ENCODE data around the gene FN1. TPM values are rescaled to one million over a fixed set of nuclear protein-coding genes. Genes with fewer than 3 reads are reported as not detected.
"Not testable (repeated sequence)": the region's sequence is repeated elsewhere in the genome, so short reads cannot be mapped to it uniquely, and the experiment has no call there.

The FN1 gene
- total RNA-seq, 2 experiments from 2014 or later, result 0.21 TPM; not detected in 1

DNA sequence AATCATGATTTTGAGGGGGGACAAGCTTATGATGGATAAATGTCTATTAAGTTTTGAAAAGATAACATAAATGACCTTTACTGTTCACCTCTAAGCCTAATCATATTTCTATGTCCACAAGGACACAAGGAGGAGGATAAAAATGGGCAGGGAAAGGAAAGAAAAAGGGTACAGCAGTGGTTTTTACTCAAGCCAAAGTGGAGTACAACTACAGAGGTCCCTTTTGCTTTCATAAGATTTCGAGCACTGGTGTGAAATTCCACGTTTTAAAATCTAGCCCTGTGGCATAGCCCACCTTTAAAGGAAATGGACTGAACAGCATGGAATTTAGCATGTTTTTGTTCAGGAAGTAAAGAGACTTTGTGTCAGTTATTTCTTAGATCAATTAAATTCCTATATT lies 19.2 kb downstream of the FN1 start:
- Mint-ChIP-seq H3K4me3 (no peak overlapping the region), H3K4me1 (ENCODE audit: low read depth) (no peaks in the 10 kb centered on the region), H3K27ac (no peak overlapping the region), H3K9me3 (ENCODE audit: insufficient read depth) (no peaks in the 10 kb centered on the region), H3K27me3 (ENCODE audit: low read depth) (peaks cover 19% of the 10 kb centered on the region), H3K36me3 (ENCODE audit: low read depth) (no peaks in the 10 kb centered on the region)
- no peak for ATAC-seq
- POLR2A ChIA-PET, result no interaction called here
- DNase-seq, result no peak
- CTCF ChIA-PET, result no interaction called here

DNA sequence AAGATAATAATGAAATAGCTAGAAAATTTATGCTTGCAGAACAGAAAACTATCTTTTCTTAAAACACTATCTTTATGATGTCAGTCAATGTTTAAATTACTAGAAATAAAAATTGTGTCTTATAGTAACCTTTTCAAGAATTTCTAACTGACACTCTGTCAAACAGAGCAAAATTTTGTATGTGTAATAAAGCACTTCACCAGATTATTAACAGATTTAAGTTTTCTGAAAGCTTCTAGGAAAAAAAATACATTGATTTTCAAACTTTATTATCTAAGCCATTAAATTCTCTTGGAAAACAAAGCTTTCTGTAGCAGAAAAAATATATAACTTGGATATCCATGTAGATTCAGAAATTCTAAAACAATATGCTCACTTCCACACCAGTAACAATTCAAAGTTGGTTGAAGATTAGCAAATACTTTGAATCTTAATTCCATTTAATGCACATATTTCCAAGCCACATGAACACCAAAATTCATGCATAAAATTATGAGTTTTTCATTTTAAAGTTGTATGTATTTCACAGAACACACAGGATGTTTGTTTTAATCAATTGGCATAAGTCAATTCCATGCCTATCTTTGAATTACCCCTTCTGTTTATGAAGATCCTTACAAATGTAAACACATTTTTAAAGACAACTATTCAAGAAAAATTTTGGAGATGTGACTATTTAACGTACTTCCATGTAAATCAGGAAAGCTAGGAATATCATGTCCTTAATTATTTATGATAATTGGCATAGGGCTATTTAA lies 19.9 kb downstream of the FN1 start:
- no peak overlapping the region for H3K27ac Mint-ChIP-seq
- DNase-seq, result no peak
- POLR2A ChIA-PET, result no interaction called here

DNA sequence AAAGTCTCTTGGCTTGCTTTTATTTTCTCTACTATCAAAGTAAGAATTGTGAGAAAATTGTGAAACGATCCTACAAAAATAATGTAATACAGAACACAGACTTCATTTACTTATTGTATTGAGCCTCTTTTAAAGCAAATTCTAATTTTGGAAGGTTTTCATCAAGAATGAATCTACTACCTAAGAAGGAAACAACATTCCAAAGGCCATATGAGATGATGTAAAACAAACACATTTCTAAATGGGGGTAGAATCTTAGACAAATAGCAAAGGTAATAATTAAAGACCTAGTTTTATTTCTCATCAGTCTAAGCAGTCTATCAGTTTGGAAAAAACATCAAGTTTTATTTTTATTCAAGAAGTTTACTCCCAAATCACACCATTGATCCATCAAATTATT lies 20.6 kb downstream of the FN1 start:
- ChIA-PET CTCF (no interaction called here), POLR2A (no interaction called here)
- H3K9me3 Mint-ChIP-seq (ENCODE audit: insufficient read depth), result no peaks in the 10 kb centered on the region
- H3K27ac Mint-ChIP-seq, result no peak overlapping the region
- peaks cover 4% of the 10 kb centered on the region for H3K4me1 Mint-ChIP-seq (ENCODE audit: low read depth)
- DNase-seq (no peak), ATAC-seq (no peak)
- H3K4me3 Mint-ChIP-seq, result no peak overlapping the region
- H3K36me3 Mint-ChIP-seq (ENCODE audit: low read depth), result no peaks in the 10 kb centered on the region
- peaks cover 11% of the 10 kb centered on the region for H3K27me3 Mint-ChIP-seq (ENCODE audit: low read depth)

More for the DNA sequence above, 19.9 kb downstream of the FN1 start:
- Mint-ChIP-seq H3K36me3 (ENCODE audit: low read depth) (no peaks in the 10 kb centered on the region), H3K4me3 (no peak overlapping the region), H3K9me3 (ENCODE audit: insufficient read depth) (no peaks in the 10 kb centered on the region), H3K4me1 (ENCODE audit: low read depth) (peaks cover under 1% of the 10 kb centered on the region), H3K27me3 (ENCODE audit: low read depth) (peaks cover 15% of the 10 kb centered on the region)
- CTCF ChIA-PET, result no interaction called here
- no peak for ATAC-seq

DNA sequence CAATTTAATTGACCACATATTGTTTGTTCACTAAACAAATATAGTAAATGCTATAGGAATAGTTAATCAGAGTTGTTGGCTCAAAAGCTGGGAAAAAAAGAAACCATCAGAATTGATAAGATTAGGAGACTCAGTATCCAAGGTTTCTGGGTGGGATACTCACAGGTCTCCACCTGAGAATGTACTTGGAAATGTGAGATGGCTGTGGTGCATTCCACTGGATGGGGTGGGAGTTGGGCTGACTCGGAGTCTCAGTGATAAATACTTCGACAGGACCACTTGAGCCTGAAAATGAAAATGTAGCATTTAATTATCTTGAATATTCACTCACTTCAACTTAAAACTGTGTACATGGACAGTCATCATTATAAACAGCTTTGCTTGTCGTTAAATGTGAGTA lies 21.2 kb downstream of the FN1 start:
- ChIA-PET CTCF (no interaction called here), POLR2A (no interaction called here)
- ATAC-seq (no peak), DNase-seq (no peak)
- Mint-ChIP-seq H3K27ac (no peak overlapping the region), H3K4me1 (ENCODE audit: low read depth) (peaks cover 5% of the 10 kb centered on the region), H3K9me3 (ENCODE audit: insufficient read depth) (no peaks in the 10 kb centered on the region), H3K36me3 (ENCODE audit: low read depth) (no peaks in the 10 kb centered on the region), H3K27me3 (ENCODE audit: low read depth) (peaks cover 11% of the 10 kb centered on the region), H3K4me3 (no peak overlapping the region)

DNA sequence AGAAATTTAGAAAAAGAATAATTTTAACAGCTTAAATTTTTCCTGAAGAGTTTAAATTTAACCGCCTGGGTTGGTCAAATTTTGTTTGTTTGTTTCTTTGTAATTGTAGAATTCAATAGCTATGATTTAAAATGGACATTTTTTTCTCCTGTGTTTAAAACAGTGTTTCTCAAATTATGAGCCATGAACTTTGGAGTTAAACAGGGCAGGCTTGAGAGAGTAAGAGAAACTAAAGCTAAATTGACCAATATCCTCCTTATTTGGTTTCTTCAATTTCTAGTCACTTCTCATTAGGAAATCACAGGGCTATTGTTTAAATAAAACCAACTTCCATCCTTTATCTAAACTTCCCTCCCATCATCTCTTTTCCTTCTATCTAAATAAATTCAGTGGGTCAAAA lies 21.9 kb downstream of the FN1 start:
- CTCF ChIA-PET, result interaction anchor here (0.6 kb wide), 1 partner anchor 409 kb away, joined by 3 read pairs; no protein-coding TSS in a partner anchor
- Mint-ChIP-seq H3K36me3 (ENCODE audit: low read depth) (no peaks in the 10 kb centered on the region), H3K4me1 (ENCODE audit: low read depth) (peaks cover 12% of the 10 kb centered on the region), H3K27ac (no peak overlapping the region), H3K9me3 (ENCODE audit: insufficient read depth) (no peaks in the 10 kb centered on the region), H3K4me3 (no peak overlapping the region), H3K27me3 (ENCODE audit: low read depth) (peaks cover 11% of the 10 kb centered on the region)
- POLR2A ChIA-PET, result no interaction called here
- ATAC-seq, result no peak
- DNase-seq, result no peak

DNA sequence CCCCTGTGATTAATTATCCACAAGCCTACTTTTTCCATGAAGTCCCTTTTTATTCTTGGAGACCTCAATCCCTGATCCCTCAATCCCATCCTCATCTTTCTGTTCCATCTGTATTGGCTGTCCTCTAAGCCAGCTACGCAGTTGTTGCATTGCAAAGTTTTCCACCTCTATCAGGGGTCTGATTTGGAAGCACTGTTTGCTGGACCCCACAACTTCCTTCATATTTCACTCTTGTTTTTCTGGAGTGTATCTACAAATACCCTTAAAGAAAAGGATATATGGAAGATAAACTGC lies 22.4 kb downstream of the FN1 start:
- no peaks in the 10 kb centered on the region for H3K9me3 Mint-ChIP-seq (ENCODE audit: insufficient read depth)
- H3K4me1 Mint-ChIP-seq (ENCODE audit: low read depth), result peaks cover 14% of the 10 kb centered on the region
- ChIA-PET POLR2A (no interaction called here), CTCF (no interaction called here)
- no peak overlapping the region for H3K27ac Mint-ChIP-seq
- DNase-seq (no peak), ATAC-seq (no peak)
- no peak overlapping the region for H3K4me3 Mint-ChIP-seq
- H3K27me3 Mint-ChIP-seq (ENCODE audit: low read depth), result peaks cover 8% of the 10 kb centered on the region
- H3K36me3 Mint-ChIP-seq (ENCODE audit: low read depth), result no peaks in the 10 kb centered on the region

DNA sequence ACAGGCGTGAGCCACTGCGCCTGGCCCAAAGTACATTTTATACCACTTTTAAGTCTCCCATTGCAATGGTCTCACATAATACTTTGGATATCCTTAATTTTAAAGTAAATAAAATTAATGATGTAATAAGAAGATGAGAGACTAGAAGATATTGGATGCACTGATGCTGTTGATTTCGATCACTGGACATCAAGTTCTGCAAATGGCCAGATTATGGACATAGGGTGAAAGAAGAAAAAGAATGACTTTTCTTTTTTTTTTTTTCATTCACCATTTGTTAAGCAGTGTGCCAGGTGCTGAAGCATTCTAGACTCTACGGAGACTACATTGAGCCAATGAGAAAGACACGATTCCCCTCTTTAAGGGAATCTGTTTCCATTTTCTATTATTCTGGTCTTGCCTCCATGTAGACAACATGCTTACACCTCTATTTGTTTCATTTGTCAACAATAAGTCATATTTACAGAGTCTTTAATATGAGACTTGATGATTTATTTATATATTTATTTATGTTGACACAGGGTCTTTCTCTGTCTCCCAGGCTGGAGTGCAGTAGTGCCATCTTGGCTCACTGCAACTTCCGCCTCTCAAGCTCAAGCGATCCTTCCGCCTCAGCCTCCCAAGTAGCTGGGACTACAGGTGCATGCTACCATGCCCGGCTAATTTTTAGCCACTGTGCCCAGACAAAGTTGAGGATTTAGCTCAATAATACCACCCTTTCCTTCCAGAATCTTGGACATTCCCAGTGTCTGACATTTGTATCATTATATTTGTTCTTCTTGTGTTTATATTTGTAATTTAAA lies 23.7 kb downstream of the FN1 start:
- Mint-ChIP-seq H3K36me3 (ENCODE audit: low read depth) (no peaks in the 10 kb centered on the region), H3K27me3 (ENCODE audit: low read depth) (peaks cover under 1% of the 10 kb centered on the region), H3K4me3 (no peak overlapping the region), H3K4me1 (ENCODE audit: low read depth) (peaks cover 14% of the 10 kb centered on the region), H3K9me3 (ENCODE audit: insufficient read depth) (no peaks in the 10 kb centered on the region), H3K27ac (no peak overlapping the region)
- DNase-seq (no peak), ATAC-seq (no peak)
- POLR2A ChIA-PET, result no interaction called here
- CTCF ChIA-PET, result no interaction called here

DNA sequence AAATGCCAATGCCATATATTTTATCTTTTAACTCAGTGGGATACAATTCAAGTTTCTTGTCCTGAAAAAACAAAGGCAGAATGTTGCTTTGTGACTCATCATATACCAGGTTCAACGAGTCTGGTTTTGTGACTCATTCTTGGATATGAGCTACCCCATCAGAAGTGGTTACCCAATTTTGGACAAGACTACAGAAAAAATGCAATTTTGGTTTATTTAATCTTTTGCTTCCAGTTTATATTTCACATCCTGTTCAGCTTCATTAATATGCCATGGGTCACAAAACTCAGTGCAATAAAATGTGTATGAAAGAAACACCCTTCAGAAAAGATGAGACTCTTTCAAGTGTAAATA lies 25.0 kb downstream of the FN1 start:
- Mint-ChIP-seq H3K36me3 (ENCODE audit: low read depth) (no peaks in the 10 kb centered on the region), H3K4me1 (ENCODE audit: low read depth) (peaks cover 14% of the 10 kb centered on the region), H3K27me3 (ENCODE audit: low read depth) (peaks cover 4% of the 10 kb centered on the region), H3K4me3 (no peak overlapping the region), H3K27ac (no peak overlapping the region), H3K9me3 (ENCODE audit: insufficient read depth) (no peaks in the 10 kb centered on the region)
- no peak for DNase-seq
- ChIA-PET CTCF (interaction anchor here (0.7 kb wide), 1 partner anchor 334 kb away, joined by 3 read pairs; no protein-coding TSS in a partner anchor), POLR2A (interaction anchor here (0.7 kb wide), 1 partner anchor 305 kb away, joined by 3 read pairs; no protein-coding TSS in a partner anchor)
- ATAC-seq, result no peak

DNA sequence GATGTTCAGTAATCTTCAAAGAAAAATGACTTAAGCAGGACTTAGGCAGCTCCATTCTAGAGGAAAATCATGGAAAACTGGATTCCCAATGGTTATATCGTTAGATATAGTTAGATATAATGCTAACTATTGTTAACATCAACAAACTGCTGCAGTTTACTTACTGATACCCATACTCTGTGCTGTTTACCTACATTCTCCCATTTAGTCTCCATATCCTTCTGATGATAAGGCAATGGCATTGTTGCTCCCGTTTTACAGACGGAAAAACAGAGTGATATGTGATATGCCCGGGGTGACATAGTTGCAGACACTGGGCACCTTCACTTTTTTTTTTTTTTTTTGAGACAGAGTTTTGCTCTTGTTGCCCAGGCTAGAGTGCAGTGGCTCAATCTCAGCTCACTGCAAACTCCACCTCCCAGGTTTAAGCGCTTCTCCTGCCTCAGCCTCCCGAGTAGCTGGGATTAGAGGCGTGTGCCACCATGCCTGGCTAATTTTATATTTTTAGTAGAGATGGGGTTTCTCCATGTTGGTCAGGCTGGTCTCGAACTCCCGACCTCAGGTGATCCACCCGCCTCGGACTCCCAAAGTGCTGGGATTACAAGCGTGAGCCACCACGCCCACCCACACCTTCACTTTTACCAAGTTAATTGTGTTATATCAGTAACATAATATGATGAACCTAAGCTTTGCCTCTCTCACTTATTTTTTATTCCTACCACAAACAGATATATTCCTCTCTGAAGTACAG lies 25.5 kb downstream of the FN1 start:
- H3K4me3 Mint-ChIP-seq; H3K27me3 Mint-ChIP-seq (ENCODE audit: low read depth); CTCF ChIA-PET; H3K9me3 Mint-ChIP-seq (ENCODE audit: insufficient read depth); H3K27ac Mint-ChIP-seq; H3K36me3 Mint-ChIP-seq (ENCODE audit: low read depth); DNase-seq; ATAC-seq: not testable (repeated sequence)
- POLR2A ChIA-PET, result interaction anchor here (0.7 kb wide), 1 partner anchor 306 kb away, joined by 3 read pairs; no protein-coding TSS in a partner anchor
- H3K4me1 Mint-ChIP-seq (ENCODE audit: low read depth), result peaks cover 14% of the 10 kb centered on the region

DNA sequence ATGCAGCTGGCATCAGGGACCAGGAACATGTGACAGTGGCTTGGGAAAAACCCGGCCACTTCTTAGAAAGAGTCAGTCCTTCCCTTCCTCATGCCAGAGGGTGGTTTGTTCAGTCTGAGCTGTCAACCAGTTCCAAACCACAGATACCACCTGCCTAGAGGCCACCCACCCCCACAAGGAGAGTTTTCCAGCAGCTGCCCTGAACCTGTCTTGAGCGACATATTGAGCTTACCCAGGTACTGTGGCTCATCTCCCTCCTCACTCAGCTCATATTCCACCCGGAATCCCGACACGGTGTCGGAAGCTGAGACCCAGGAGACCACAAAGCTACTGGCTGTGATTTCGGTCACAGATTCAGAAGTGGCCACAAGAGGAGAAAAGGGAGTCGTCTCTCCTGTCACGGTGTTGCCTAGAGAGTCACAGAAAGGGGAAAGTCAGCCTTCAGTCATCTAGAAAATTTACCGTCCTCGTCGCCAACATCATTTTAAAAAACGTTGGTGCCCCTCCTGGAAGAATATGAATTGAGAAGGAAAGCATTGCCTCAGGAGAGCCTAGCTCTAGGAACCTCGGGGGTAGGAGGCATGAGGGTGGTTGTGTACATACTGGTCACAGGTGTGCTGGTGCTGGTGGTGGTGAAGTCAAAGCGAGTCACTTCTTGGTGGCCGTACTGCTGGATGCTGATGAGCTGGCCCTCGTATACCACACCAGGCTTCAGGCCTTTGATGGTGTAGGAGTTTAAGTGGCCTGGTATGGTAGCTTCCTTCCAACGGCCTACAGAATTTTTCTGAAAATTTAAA lies 26.3 kb downstream of the FN1 start:
- ATAC-seq, result no peak
- no peak for DNase-seq
- POLR2A ChIA-PET, result no interaction called here
- Mint-ChIP-seq H3K36me3 (ENCODE audit: low read depth) (no peaks in the 10 kb centered on the region), H3K27ac (no peak overlapping the region), H3K27me3 (ENCODE audit: low read depth) (peaks cover 6% of the 10 kb centered on the region), H3K4me3 (no peak overlapping the region), H3K9me3 (ENCODE audit: insufficient read depth) (no peaks in the 10 kb centered on the region), H3K4me1 (ENCODE audit: low read depth) (peaks cover 14% of the 10 kb centered on the region)
- CTCF ChIA-PET, result no interaction called here

DNA sequence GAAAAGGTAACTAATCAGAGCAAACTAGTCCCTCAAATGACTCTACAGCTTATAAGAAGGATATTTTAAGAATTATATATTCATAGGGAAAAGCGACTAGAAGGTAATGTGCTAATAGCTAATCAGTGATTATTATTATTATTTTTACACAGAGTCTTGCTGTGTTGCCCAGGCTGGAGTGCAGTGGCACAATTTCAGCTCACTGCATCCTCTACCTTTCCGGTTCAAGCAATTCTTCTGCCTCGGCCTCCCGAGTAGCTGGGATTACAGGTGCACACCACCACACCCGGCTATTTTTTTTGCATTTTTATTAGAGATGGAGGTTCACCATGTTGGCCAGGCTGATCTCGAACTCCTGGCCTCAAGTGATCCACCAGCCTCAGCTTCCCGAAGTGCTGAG lies 27.4 kb downstream of the FN1 start:
- CTCF ChIA-PET; ATAC-seq; H3K36me3 Mint-ChIP-seq (ENCODE audit: low read depth); DNase-seq; H3K27me3 Mint-ChIP-seq (ENCODE audit: low read depth); POLR2A ChIA-PET; H3K4me3 Mint-ChIP-seq; H3K27ac Mint-ChIP-seq; H3K9me3 Mint-ChIP-seq (ENCODE audit: insufficient read depth): not testable (repeated sequence)
- peaks cover 14% of the 10 kb centered on the region for H3K4me1 Mint-ChIP-seq (ENCODE audit: low read depth)

Data from activated CD8-positive, alpha-beta T cell treated with anti-CD3 and anti-CD28 coated beads, Interleukin-2, amount 10 ng/mL, durations not matched to agents 7 days and 5 days (primary cell).